GM23338 (cell line): Measurements from ENCODE around the gene MBD1. TPM values are rescaled to one million over a fixed set of nuclear protein-coding genes. Genes with fewer than 3 reads are reported as not detected.

Source experiments
- ETS1 ChIP-seq: IDR thresholded peaks from 2 replicates; pipeline ENCODE4 v1.6.1; 2016; ENCODE audit warnings: antibody characterized with exemption
- REST ChIP-seq: IDR thresholded peaks from one replicate; pipeline ENCODE4 v1.6.1; 2018; ENCODE audit warnings: antibody characterized with exemption; ENCODE audit not compliant: unreplicated experiment
- ZNF462 ChIP-seq: fragments of 250-450 bp; sonication (Bioruptor Pico); IDR thresholded peaks from 2 replicates; pipeline ENCODE4 v1.5.0; 2020; ENCODE audit warnings: mild to moderate bottlenecking, moderate library complexity
- polyA plus RNA-seq: library from polyadenylated mRNA; unstranded; fragments of >200 nt; fragmentation: Nextera tagmentation; extraction: Ambion mirVana; gene quantifications from 2 replicates; pipeline ENCODE4 v1.2.1, GENCODE V29; 2016
- total RNA-seq: library from RNA; depleted of rRNA; stranded (reverse); fragments of >200 nt; shearing (Covaris generic); gene quantifications from 2 replicates; pipeline ENCODE4 v1.2.3, GENCODE V29; 2014

Gene MBD1
- total and polyA plus RNA-seq, 2 experiments from 2014 or later, result 17.0 to 43.5 TPM

GRCh38 chr18:50313031-50313607 is 31.8 kb upstream of the MBD1 start (continued):
- TF ChIP-seq ZNF462, result no peak
- TF ChIP-seq REST, result no peak
- TF ChIP-seq ETS1, result no peak
